HEK293 (cell line): ENCODE results near the gene ADNP.

Experiments used
- CTCF ChIA-PET: fragments of 350-600 bp; formaldehyde crosslinking; extraction: SDS; loops from one replicate; lab custom pipeline; 2021; ENCODE audit warnings: antibody characterized with exemption; lab: Yijun Ruan, JAX
- POLR2A ChIA-PET: fragments of 300-600 bp; formaldehyde crosslinking; extraction: SDS; loops from one replicate; lab custom pipeline; 2020; ENCODE audit warnings: antibody characterized with exemption, inconsistent platforms; lab: Yijun Ruan, JAX
- H3K27ac ChIP-seq: fragments of 200-500 bp; sonication (Bioruptor generic); 2 replicates; pipeline ENCODE4 v1.5.1; 2014; ENCODE audit warnings: low read depth, low read length, control low read depth, inconsistent platforms; ENCODE audit errors: extremely low read depth
- H3K36me3 ChIP-seq, 2 experiments: fragments of 200-500 bp in 1 of 2; sonication (Bioruptor generic) in 1 of 2; 1 replicate in 1 of 2; 2 replicates in 1 of 2; pipeline ENCODE4 v1.5.1; 2014 to 2017; ENCODE audit warnings: inconsistent platforms in 2 of 2, low read length in 2 of 2; ENCODE audit not compliant: control insufficient read depth in 2 of 2, insufficient read depth in 1 of 2
- H3K4me1 ChIP-seq: fragments of 200-500 bp; sonication (Bioruptor generic); 2 replicates; pipeline ENCODE4 v1.5.1; 2014; ENCODE audit warnings: mild to moderate bottlenecking, low read length, inconsistent platforms; ENCODE audit not compliant: control insufficient read depth, insufficient read depth
- H3K4me3 ChIP-seq: 2 replicates; pipeline ENCODE4 v1.5.1; 2011; ENCODE audit warnings: low read depth, mild to moderate bottlenecking, control low read depth, low read length, moderate library complexity
- H3K9me3 ChIP-seq: fragments of 200-500 bp; sonication (Bioruptor generic); 2 replicates; pipeline ENCODE4 v1.5.1; 2014; ENCODE audit warnings: low read depth, low read length, inconsistent platforms; ENCODE audit not compliant: control insufficient read depth, insufficient read depth
- EGR2 ChIP-seq: fragments of 450-650 bp; formaldehyde crosslinking; IDR thresholded peaks from 2 replicates; pipeline ENCODE4 v1.5.1; 2016; ENCODE audit warnings: low read depth, missing biosample characterization, missing genetic modification characterization
- IKZF3 ChIP-seq: fragments of 450-650 bp; IDR thresholded peaks from 2 replicates; pipeline ENCODE4 v1.5.0; 2018; ENCODE audit warnings: missing biosample characterization, mild to moderate bottlenecking, missing genetic modification characterization, moderate library complexity
- KLF8 ChIP-seq: fragments of 450-650 bp; formaldehyde crosslinking; IDR thresholded peaks from 2 replicates; pipeline ENCODE4 v1.5.1; 2016; ENCODE audit warnings: missing biosample characterization, missing genetic modification characterization
- SETDB1 ChIP-seq: IDR thresholded peaks from one replicate; pipeline ENCODE4 v1.6.1; 2017; ENCODE audit warnings: mild to moderate bottlenecking, low read length, moderate library complexity, mixed read lengths; ENCODE audit not compliant: insufficient read length
- ZBTB20 ChIP-seq: fragments of 450-650 bp; formaldehyde crosslinking; IDR thresholded peaks from 2 replicates; pipeline ENCODE4 v1.5.1; 2016; ENCODE audit warnings: missing biosample characterization, missing genetic modification characterization
- ZBTB26 ChIP-seq: fragments of 450-650 bp; formaldehyde crosslinking; optimal IDR thresholded peaks from 2 replicates; pipeline ENCODE3; 2016; ENCODE audit warnings: missing biosample characterization, mild to moderate bottlenecking, missing genetic modification characterization
- ZEB2 ChIP-seq: fragments of 450-650 bp; formaldehyde crosslinking; IDR thresholded peaks from 2 replicates; pipeline ENCODE4 v1.5.1; 2016; ENCODE audit warnings: missing biosample characterization, missing genetic modification characterization
- ZNF16 ChIP-seq: fragments of 450-650 bp; formaldehyde crosslinking; IDR thresholded peaks from 2 replicates; pipeline ENCODE4 v1.5.1; 2016; ENCODE audit warnings: low read depth, missing biosample characterization, missing genetic modification characterization
- ZNF518A ChIP-seq: fragments of 450-650 bp; formaldehyde crosslinking; conservative IDR thresholded peaks from 2 replicates; pipeline ENCODE4 v1.5.1; 2016; ENCODE audit warnings: low read depth, missing biosample characterization, missing genetic modification characterization
- ZNF600 ChIP-seq: fragments of 450-650 bp; formaldehyde crosslinking; IDR thresholded peaks from 2 replicates; pipeline ENCODE4 v1.5.1; 2016; ENCODE audit warnings: missing biosample characterization, missing genetic modification characterization
- ZNF623 ChIP-seq: fragments of 450-650 bp; formaldehyde crosslinking; IDR thresholded peaks from 2 replicates; pipeline ENCODE4 v1.5.1; 2016; ENCODE audit warnings: missing biosample characterization, missing genetic modification characterization
- ZNF76 ChIP-seq: fragments of 450-650 bp; formaldehyde crosslinking; IDR thresholded peaks from 2 replicates; pipeline ENCODE4; 2016; ENCODE audit warnings: low read depth, missing biosample characterization, missing genetic modification characterization, borderline replicate concordance
- ZSCAN16 ChIP-seq: fragments of 450-650 bp; formaldehyde crosslinking; IDR thresholded peaks from 2 replicates; pipeline ENCODE4 v1.5.1; 2016; ENCODE audit warnings: missing biosample characterization, missing genetic modification characterization
- TF ChIP-seq, protein P1 (sequence below): fragments of 450-650 bp; formaldehyde crosslinking; IDR thresholded peaks from 2 replicates; pipeline ENCODE4 v1.5.1; 2016; ENCODE audit warnings: missing biosample characterization, missing genetic modification characterization

The ADNP gene

GRCh38 chr20:50932691-50933280 lies 1.5 kb upstream of the ADNP start (continued):
- TF ChIP-seq ZNF518A (tag by site-specific recombination) (no peak), ZNF623 (tag by site-specific recombination) (no peak)

DNA sequence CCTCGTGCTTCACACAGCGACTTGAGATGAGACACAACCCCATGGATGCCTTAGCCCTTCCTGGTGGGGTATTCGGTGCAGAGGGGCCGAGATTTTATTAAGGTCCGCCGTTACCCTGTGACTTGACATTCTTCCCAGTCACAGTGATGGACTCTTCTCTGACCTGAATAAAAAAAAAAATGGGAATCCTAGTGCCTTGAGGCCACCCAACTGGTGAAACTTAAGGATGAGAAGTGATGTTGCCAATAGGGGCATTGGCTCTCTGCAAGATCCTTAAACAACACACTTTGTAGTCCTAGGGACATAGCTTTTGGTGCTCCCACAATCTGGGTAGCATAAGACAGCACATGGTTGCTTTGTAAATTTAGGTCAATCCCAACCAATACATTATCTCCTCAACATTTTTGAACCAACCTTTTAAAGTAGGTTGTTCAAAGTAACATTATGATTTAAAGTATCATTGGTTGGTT lies 814 bp upstream of the ADNP start:
- H3K36me3 ChIP-seq = peaks cover 35 to 73% of the 10 kb centered on the region in 2 experiments
- POLR2A ChIA-PET = interaction anchor here (1.2 to 5.9 kb wide), 7 partner anchors 10 to 141 kb away, joined by 3 to 35 read pairs (median 15); partner anchors contain the start of genes BCAS4, DPM1 and MOCS3

DNA sequence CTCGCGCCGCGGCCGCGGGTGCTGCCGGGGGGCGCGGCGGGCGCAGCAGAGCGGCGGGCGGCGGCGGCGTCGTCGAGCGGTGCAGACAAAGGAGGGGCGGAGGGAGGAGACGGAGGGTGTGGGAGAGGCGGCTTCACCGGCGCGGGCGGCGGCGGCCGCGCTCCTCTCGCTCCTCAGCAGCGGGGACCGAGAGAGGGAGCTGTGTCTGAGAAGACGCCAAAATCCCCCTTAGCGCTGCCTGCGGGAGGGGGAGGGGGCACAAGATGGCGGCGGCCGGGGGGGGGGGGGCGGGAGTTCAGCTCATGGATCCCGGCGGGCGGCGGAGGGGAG lies 296 bp downstream of the ADNP start:
- H3K27ac ChIP-seq = peak overlapping the region; percentile 91
- POLR2A ChIA-PET = interaction anchor here (0.6 to 5.9 kb wide), 17 partner anchors 11 to 733 kb away, joined by 3 to 35 read pairs (median 5); partner anchors contain the start of genes BCAS4, DPM1 and MOCS3
- H3K4me1 ChIP-seq = no peaks in the 10 kb centered on the region
- CTCF ChIA-PET = interaction anchor here (1.1 to 3.1 kb wide), 6 partner anchors 11 to 140 kb away, joined by 4 to 33 read pairs (median 8); partner anchors contain the start of genes BCAS4, DPM1 and MOCS3
- TF ChIP-seq KLF8 (tag by site-specific recombination) (0 out of 2 replicates have a peak, but pooled peaks have one; percentile 10), EGR2 (tag by site-specific recombination) (no peak)
- H3K9me3 ChIP-seq = no peaks in the 10 kb centered on the region
- peak overlapping the region; percentile 98 for H3K4me3 ChIP-seq
- peaks cover 27 to 73% of the 10 kb centered on the region in 2 experiments for H3K36me3 ChIP-seq

More for the DNA sequence above, 814 bp upstream of the ADNP start:
- CTCF ChIA-PET = interaction anchor here (0.6 to 2.5 kb wide), 8 partner anchors 9 to 264 kb away, joined by 3 to 9 read pairs (median 4); partner anchors contain the start of genes BCAS4, DPM1 and MOCS3
- no peak overlapping the region for H3K4me3 ChIP-seq
- H3K27ac ChIP-seq = peak overlapping the region; percentile 91
- no peaks in the 10 kb centered on the region for H3K9me3 ChIP-seq
- no peaks in the 10 kb centered on the region for H3K4me1 ChIP-seq
- TF ChIP-seq, protein P1, sequence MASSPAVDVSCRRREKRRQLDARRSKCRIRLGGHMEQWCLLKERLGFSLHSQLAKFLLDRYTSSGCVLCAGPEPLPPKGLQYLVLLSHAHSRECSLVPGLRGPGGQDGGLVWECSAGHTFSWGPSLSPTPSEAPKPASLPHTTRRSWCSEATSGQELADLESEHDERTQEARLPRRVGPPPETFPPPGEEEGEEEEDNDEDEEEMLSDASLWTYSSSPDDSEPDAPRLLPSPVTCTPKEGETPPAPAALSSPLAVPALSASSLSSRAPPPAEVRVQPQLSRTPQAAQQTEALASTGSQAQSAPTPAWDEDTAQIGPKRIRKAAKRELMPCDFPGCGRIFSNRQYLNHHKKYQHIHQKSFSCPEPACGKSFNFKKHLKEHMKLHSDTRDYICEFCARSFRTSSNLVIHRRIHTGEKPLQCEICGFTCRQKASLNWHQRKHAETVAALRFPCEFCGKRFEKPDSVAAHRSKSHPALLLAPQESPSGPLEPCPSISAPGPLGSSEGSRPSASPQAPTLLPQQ (tag by site-specific recombination) = 0 out of 2 replicates have a peak, but pooled peaks have one; percentile 6
- no peak for TF ChIP-seq ZNF76 (tag by site-specific recombination)

DNA sequence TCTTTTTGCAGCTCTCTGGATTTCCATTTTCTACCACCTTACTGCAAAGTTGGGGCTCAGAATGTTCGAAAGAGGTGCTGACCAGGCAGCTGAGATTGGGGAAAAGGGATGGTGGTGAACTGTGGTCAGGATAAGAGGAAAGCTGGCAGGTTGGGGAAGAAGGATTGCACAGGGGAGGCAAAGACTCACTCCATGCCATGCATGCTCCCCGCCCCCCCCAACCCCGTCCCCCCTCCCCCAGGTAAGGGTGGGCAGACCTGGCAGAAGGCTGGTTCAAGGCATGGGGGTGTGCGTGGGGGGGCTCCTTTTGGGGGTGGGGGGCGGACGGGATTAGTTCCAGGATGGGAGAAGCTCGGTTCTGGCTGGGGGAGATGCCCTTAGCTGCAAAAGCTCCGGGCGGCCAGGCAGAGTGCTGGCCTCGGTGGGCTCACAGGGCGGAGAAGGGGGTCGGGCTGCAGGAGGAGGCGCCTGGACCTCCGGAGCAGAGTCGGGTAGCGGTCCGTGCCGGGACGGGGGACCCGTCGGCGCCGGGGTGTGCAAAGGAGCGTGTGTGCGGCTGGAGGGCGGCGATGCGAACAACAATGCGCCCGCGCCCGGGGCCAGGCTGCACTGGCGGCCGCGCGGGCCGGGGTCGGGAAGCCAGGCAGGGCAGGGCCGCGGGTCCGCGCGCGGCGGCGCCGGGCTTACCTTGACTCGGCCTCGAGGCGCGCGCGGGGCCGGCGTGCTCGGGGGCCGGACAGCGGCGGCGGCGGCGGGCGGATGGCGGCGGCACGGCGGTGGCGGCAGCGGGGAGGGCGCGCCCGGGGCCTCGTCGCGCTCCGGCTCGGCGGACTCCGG lies 880 bp downstream of the ADNP start:
- ChIA-PET POLR2A (interaction anchor here (0.6 to 5.9 kb wide), 15 partner anchors 10 to 815 kb away, joined by 3 to 35 read pairs (median 5); partner anchors contain the start of genes BCAS4, DPM1 and MOCS3), CTCF (interaction anchor here (0.6 to 3.6 kb wide), 32 partner anchors 11 to 635 kb away, joined by 3 to 36 read pairs (median 4); partner anchors contain the start of genes BCAS4, DPM1 and MOCS3)
- no peaks in the 10 kb centered on the region for H3K9me3 ChIP-seq
- H3K4me1 ChIP-seq = no peaks in the 10 kb centered on the region
- peak overlapping the region; percentile 91 for H3K27ac ChIP-seq
- H3K4me3 ChIP-seq = peak overlapping the region; percentile 98
- peaks cover 21 to 73% of the 10 kb centered on the region in 2 experiments for H3K36me3 ChIP-seq
- peak; percentile 77 for TF ChIP-seq ZBTB26 (tag by site-specific recombination)
- no peak for TF ChIP-seq ZEB2 (tag by site-specific recombination)
- TF ChIP-seq SETDB1 = no peak
- TF ChIP-seq ZSCAN16 = no peak
- no peak for TF ChIP-seq IKZF3 (tag by site-specific recombination)
- TF ChIP-seq ZNF16 (tag by site-specific recombination) = no peak
- TF ChIP-seq ZBTB20 (tag by site-specific recombination) = peak; percentile 42; the same call in 1 of the 2 replicates
- peak; percentile 75; the same call in 1 of the 2 replicates for TF ChIP-seq ZNF600 (tag by site-specific recombination)
